22Rv1 (cell line): ENCODE measurements around the gene CABCOCO1.

ENCODE experiments used
- CTCF ChIP-seq: fragments of 450-650 bp; IDR thresholded peaks from 2 replicates; pipeline ENCODE4 v1.5.1; 2017; ENCODE audit warnings: mild to moderate bottlenecking
- ZFX ChIP-seq: fragments of 450-650 bp; IDR thresholded peaks from 2 replicates; pipeline ENCODE4 v1.6.1; 2017; ENCODE audit warnings: antibody characterized with exemption, borderline replicate concordance

- TF ChIP-seq CTCF: no peak
- no peak for TF ChIP-seq ZFX
Measured at GRCh38 chr10:61803269-61803668, 140.5 kb downstream of the CABCOCO1 start.
